Femur (tissue), 1 donor: ENCODE data around the gene MEGF11.

ENCODE experiments used
- DNase-seq: peaks from one replicate; pipeline ENCODE4 v3.0.0-alpha.2; 2017

MEGF11 gene

GRCh38 chr15:66238318-66238717, 15.2 kb downstream of the MEGF11 start:
- DNase-seq: no peak

DNA sequence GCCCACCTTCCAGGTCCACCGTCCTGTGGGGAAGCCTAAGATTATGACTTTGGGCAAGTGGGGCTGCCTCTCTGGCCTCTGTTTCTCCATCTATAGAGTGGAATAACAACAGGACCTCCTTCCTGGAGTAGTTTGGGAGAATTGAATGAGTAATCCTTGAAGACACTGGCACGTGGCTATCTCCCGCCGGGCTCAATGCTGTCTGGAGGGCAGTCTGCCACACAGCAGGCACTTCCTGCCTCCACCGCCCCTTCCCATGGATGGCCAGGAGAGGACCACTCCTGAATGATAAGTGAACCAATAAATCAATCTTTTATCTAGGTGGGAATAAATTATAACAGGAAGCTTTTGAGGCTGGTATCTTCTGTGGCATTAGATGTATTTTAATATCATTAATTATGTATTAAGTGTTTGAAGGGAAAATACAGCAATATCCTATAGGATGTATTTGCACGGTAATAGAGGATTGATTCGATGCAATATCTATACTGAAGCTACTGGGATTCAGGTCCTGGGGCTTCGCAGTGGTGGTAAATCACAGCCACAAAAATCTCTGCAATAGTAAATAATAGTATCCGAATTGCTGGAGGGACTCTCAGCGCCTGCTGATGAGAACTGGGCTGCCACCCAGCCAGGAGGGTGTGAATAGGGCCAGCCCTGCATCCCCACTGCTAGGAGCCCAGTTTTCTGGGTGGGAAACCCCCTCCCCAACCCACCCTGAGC, 15.9 kb downstream of the MEGF11 start:
- DNase-seq: no peak

GRCh38 chr15:66236806-66237375, 16.7 kb downstream of the MEGF11 start:
- no peak for DNase-seq

DNA sequence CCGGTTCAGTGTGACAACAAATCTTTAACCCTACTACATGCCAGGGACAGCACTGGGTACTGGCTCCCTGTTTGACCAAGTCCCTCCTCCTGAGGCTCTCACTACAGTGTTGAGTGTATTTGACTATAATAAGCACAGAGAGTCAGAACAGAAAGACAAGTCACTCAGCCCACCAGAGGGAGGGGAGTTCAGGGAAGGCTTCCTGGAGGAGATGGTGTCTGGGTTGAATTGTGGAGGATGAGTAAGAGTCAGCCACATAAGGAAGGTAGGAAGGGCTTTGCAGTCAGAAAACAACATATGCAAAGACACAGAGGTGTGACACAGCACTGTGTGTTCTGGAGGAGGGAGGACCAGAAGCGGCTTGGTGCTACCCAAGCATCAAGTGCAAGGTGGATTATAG, 17.7 kb downstream of the MEGF11 start:
- no peak for DNase-seq

GRCh38 chr15:66234798-66235197, 18.8 kb downstream of the MEGF11 start:
- DNase-seq: no peak

DNA sequence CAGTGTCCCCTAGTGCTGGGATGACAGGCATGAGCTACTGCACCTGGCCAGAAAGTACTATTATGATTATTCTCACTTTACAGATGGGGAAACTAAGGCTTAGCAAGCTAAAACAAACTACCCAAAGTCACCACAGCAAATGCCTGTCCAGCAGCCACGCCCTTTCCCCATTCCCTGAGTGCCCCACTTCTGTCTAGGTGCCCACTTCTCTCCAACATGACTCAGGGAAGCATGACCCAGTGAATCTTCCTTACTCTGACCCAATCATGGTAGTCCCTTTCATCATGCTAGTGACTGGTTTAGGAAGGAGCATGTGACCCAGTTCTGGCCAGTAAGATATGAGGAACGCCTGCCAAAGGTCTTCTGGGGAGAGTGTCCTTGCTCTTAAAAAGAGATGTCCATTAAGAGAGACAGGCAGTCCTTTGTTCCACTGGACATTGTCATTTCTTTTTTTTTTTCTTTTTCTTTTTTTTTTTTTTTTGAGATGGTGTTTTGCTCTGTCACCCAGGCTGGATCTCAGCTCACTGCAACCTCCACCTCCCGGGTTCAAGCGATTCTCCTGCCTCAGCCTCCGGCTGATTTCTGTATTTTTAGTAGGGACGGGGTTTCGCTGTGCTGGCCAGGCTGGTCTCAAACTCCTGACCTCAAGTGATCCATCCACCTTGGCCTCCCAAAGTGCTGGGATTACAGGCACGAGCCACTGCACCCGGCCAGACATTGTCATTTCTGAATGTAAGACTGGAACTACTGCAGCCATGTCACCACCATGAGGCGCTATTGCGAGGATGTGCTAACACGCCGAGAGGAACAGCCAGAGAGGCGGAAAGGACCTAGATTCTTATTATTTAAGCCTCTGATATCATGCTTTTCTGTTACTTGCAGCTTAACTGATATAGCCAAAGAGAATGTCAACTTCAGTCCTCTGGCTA, 19.8 kb downstream of the MEGF11 start:
- DNase-seq: no peak

DNA sequence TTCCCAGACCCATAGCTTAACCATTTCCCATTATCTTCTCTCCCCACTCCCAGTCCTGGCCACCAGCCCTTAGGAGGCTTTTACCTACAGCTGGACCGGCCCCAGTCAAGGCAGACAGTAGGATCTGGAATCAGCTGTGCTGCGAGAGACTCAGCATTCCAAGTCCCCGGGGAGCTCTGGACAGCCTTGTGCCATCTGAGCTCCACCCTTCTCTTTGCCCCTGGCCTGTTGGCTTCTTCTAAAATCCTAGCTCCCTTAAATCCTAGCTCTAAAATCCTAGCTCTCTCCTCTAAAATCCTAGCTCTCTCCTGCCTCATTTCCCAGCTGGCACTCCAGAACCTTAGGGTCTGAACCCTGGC, 21.3 kb downstream of the MEGF11 start:
- no peak for DNase-seq

GRCh38 chr15:66231394-66232266, 21.9 kb downstream of the MEGF11 start:
- DNase-seq: no peak

DNA sequence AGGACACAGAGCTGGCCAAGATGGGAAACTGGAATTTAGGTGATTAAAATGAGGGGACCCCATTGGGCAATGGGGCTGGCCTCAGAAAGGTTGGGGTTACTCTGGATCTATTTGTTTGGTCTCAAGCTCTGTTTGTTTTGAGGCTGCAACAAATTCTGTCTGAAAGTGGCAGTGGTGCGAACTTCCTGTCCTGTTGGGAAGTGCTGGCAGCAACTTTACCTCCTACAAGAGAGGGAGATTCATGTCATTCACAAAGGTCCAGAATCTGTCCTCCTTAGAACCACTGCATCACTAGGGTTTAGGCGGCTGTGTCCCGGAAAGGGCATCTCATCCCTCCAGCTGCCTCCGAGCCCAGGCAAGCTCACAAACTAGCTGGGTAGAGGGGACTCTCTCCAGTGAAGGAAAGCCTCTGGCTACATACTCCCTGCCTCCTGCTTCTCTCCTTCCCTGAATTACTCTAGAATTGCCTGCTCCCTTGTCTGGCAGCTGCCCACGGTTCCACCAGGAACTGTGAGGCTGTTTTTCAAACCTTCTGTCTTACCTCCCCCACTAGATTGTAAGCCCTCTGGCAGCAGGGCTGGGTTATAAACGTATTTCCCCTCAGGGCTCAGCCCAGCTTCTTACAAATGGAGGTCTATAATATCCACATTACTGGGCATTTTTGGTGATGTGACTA, 23.6 kb downstream of the MEGF11 start:
- DNase-seq: no peak

DNA sequence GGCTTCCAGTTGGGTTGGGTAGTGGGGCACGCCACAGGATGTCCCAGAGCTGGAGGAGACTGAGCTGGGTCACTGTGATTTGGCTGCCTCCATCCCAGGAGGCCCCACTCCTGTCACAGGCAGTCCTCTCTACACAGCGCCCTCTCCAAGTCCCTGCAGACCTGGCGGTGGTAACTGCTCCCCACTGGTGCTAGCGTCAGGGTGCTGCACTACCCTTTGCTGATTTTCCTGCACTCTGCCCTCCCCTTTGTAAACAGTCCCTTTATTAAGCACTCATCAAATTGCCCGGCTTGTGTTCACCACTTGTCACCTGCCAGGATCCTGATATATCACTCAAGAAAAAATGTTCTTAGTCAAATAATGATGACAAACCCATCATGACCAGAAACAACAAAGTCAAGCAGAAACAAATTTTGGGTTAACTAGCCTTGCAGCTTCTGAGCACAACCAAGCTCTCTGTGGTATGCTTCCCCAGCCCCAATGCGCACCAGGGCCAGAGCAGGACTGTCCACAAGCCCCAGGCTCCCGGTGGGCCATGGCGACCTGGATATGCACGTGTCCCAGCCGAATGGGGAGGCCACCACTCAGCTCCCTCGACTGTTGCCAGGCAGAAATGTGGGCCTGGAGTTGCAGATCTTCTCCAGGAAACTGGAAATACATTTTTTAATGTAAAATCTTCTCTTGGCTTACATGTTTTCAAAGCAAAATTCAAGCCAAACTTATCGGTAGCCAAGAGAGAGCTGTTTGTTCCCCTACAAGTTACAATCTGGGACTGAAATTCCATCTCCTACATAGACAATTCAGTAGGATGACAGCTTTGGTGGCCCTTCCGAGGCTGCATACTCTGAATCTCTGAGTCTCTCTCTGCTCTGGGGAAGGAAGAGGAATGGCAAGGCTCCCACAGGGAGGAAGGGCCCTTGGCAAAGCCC, 24.5 kb downstream of the MEGF11 start:
- no peak for DNase-seq

DNA sequence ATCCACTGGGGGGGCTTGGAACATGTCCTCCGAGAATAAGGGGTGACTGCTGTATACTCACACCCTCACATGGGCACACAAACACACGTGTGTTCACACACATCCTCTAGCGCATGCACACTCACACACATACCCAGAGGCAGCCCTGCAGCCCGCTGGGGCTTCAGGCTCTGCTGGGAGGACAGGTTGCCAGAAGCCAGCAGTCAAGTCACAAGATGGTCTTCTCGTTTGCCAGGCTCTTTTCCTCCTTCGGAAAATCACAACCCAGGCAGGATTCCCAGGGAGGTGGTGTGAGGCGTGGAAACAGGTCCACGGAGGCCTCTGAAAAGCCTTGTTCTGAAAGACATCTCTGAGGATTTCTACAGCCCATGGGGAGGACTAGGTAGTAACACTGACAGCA, 26.8 kb downstream of the MEGF11 start:
- DNase-seq: no peak

- no peak for DNase-seq
These were observed 27.8 kb downstream of the MEGF11 start for GRCh38 chr15:66225656-66226274.

DNA sequence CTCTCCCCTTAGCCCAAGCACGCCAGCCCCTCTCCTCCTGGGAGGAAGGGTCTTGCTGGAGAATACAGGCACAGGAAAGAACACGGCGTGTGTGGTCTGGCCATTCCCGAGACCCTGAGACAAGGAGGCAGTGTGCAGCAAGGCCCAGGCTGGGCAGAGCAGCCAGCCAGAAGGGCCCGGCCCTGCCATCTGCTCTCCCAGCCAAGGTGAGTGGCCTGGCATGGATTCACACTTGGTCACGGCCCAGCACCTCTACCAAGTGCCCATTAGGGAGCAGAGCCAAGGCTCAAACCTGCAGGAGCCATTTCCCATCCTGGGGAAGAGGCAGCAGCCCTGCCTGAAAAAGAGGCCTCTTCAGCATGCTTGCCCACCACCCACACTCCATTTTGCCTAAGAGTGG, 28.6 kb downstream of the MEGF11 start:
- peak; percentile 46 for DNase-seq

- no peak for DNase-seq
These were observed 31.0 kb downstream of the MEGF11 start for GRCh38 chr15:66222273-66223198.

DNA sequence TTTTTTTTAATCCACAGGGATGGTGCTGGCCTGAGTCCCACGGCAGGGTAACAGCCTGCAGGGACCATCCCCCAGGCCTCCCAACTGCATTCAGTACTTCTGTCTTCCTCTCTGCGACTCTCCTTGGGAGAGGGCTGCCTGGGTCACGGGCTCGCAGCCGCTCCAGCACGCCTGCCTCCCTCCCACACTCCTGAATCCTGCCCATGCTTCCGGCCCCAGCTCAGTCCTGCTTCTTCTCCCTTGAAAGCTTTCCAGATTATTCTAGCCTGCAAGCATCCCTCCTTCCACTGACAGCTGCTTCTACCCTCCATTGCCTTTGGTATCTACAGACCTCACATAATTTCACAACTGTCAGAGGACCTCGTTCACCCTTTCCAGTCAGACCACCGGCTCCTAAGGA, 32.4 kb downstream of the MEGF11 start:
- peak; percentile 33 for DNase-seq

DNA sequence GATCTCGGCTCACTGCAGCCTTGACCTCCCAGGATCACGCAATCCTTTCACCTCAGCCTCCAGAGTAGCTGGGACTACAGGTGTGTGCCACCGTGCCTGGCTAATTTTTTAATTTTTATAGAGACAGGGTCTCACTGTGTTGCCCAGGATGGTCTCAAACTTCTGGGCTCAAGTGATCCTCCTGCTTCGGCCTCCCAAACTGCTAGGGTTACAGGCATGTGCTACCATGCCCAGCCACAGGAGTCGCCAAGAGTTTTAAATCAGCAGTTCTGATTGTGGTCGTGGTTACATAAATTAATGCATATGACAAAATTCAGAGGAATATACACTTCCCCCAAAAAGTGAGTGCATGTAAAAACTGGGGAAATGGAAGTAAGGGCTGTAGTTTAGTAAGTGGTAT, 32.9 kb downstream of the MEGF11 start:
- no peak for DNase-seq

GRCh38 chr15:66219339-66219738, 34.2 kb downstream of the MEGF11 start:
- no peak for DNase-seq

- DNase-seq: no peak
These were observed 36.7 kb downstream of the MEGF11 start for GRCh38 chr15:66216806-66217205.

- no peak for DNase-seq
These were observed 37.7 kb downstream of the MEGF11 start for GRCh38 chr15:66215811-66216210.

DNA sequence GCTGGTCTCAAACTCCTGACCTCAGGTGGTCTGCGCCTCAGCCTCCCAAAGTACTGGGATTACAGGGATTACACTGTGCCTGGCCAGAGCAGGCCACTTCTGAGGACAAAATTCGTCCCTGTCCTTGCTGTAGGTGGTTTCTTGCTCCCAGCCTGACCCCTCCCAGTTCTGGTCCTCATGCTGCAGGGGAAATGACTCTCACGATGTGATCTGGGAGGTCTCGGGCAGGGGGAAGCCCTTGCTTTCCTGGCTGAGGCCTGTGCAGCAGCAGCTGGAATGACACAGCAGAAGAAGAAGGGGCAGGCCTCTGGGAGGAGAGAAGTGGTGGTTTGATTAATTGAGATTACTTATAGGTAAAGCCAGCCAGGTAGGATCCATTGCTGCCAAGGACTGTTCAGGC, 39.3 kb downstream of the MEGF11 start:
- no peak for DNase-seq
